Activated CD8-positive, alpha-beta T cell treated with anti-CD3 and anti-CD28 coated beads for 36 hours (primary cell): ENCODE results near the gene MOB1B. TPM values are rescaled to one million over a fixed set of nuclear protein-coding genes. Genes with fewer than 3 reads are reported as not detected.
A peak's percentile ranks its signal among the peaks of the same experiment; 100 is the strongest.

Experiments
- ATAC-seq: fragments of 200-7000 bp; cut with Tn5 transposase; one replicate; pipeline ENCODE4 v1.10.0; 2021; ENCODE audit warnings: mild to moderate bottlenecking, moderate library complexity
- CTCF ChIA-PET: fragments of 350-600 bp; sonication (Branson Sonifier 250); formaldehyde crosslinking; loops from one replicate; lab custom pipeline; 2021; ENCODE audit warnings: antibody characterized with exemption; lab: Charles Lee
- POLR2A ChIA-PET: fragments of 350-600 bp; sonication (Branson Sonifier 250); formaldehyde crosslinking; loops from one replicate; lab custom pipeline; 2021; ENCODE audit warnings: antibody characterized with exemption; lab: Charles Lee
- DNase-seq: peaks from one replicate; pipeline ENCODE4 v3.0.0-alpha.2; 2020
- H3K27ac Mint-ChIP-seq: one replicate; pipeline ENCODE4 v1.8.0; 2021; ENCODE audit warnings: mild to moderate bottlenecking, mixed read lengths
- H3K27me3 Mint-ChIP-seq: one replicate; pipeline ENCODE4 v1.8.0; 2021; ENCODE audit warnings: mixed read lengths
- H3K36me3 Mint-ChIP-seq: one replicate; pipeline ENCODE4 v1.8.0; 2021; ENCODE audit warnings: low read depth, mixed read lengths
- H3K4me1 Mint-ChIP-seq: one replicate; pipeline ENCODE4 v1.8.0; 2021; ENCODE audit warnings: low read depth, mixed read lengths
- H3K4me3 Mint-ChIP-seq: one replicate; pipeline ENCODE4 v1.8.0; 2021; ENCODE audit warnings: mild to moderate bottlenecking, moderate library complexity, mixed read lengths
- H3K9me3 Mint-ChIP-seq: one replicate; pipeline ENCODE4 v1.8.0; 2021; ENCODE audit warnings: mixed read lengths
- CTCF ChIP-seq: fragments of 200-600 bp; IDR thresholded peaks from one replicate; pipeline ENCODE4 v1.8.0; 2022; ENCODE audit warnings: antibody characterized with exemption, mild to moderate bottlenecking
- intact Hi-C: fragments of 100-400 bp; cut with micrococcal nuclease; formaldehyde crosslinking; loops from one replicate; pipeline ENCODE4 v1.10.0; 2022
- total RNA-seq, 2 experiments: library from RNA; stranded (reverse); gene quantifications; one replicate each; pipeline ENCODE4 v1.2.3, GENCODE V29; 2021

Gene MOB1B
- total RNA-seq, 2 experiments from 2014 or later, result 14.9 to 19.7 TPM

- peak overlapping the region; percentile 94 for H3K4me3 Mint-ChIP-seq
- POLR2A ChIA-PET, result interaction anchor here (1.3 to 2.0 kb wide), 2 partner anchors 58 to 63 kb away, joined by 4 to 9 read pairs; partner anchors contain the start of gene GRSF1
- H3K27ac Mint-ChIP-seq, result peak overlapping the region; percentile 89
Measured at GRCh38 chr4:70901607-70901983, 574 bp upstream of the MOB1B start.

GRCh38 chr4:70902577-70903290, 565 bp downstream of the MOB1B start:
- Mint-ChIP-seq H3K36me3 (peaks cover 15% of the 10 kb centered on the region), H3K27me3 (no peaks in the 10 kb centered on the region), H3K27ac (peak overlapping the region; percentile 89), H3K4me1 (peaks cover 17% of the 10 kb centered on the region), H3K9me3 (no peaks in the 10 kb centered on the region), H3K4me3 (peak overlapping the region; percentile 94)
- DNase-seq (peak; percentile 29), ATAC-seq (peak; percentile 54)
- no peak for TF ChIP-seq CTCF
- ChIA-PET POLR2A (interaction anchor here (0.9 to 2.0 kb wide), 4 partner anchors 59 to 93 kb away, joined by 3 to 9 read pairs (median 4); partner anchors contain the start of gene GRSF1), CTCF (interaction anchor here (0.8 to 1.5 kb wide), 12 partner anchors 12 to 120 kb away, joined by 3 to 8 read pairs (median 4); partner anchors contain the start of genes DCK and GRSF1)
- intact Hi-C loops, result loop anchor here (5.0 kb wide), 2 partner anchors 60 to 90 kb away; partner anchors contain the start of gene DCK

More at GRCh38 chr4:70901607-70901983, 574 bp upstream of the MOB1B start:
- TF ChIP-seq CTCF, result no peak
- DNase-seq, result no peak
- Mint-ChIP-seq H3K9me3 (no peaks in the 10 kb centered on the region), H3K27me3 (no peaks in the 10 kb centered on the region), H3K36me3 (peaks cover 12% of the 10 kb centered on the region), H3K4me1 (peaks cover 17% of the 10 kb centered on the region)
- intact Hi-C loops, result loop anchor here (5.0 kb wide), 2 partner anchors 59 to 91 kb away; partner anchors contain the start of gene DCK
- CTCF ChIA-PET, result interaction anchor here (0.6 to 1.5 kb wide), 15 partner anchors 14 to 250 kb away, joined by 3 to 8 read pairs (median 4); partner anchors contain the start of genes DCK and GRSF1
- ATAC-seq, result no peak

GRCh38 chr4:70903291-70903603, 1.1 kb downstream of the MOB1B start:
- H3K27ac Mint-ChIP-seq, result peak overlapping the region; percentile 16

GRCh38 chr4:70908993-70909556, 6.9 kb downstream of the MOB1B start:
- no peak overlapping the region for H3K27ac Mint-ChIP-seq
- ChIA-PET CTCF (no interaction called here), POLR2A (interaction anchor here (0.5 kb wide), 1 partner anchor 313 kb away, joined by 3 read pairs; no protein-coding TSS in a partner anchor)
- DNase-seq, result no peak
- no peak for TF ChIP-seq CTCF
- H3K27me3 Mint-ChIP-seq, result no peaks in the 10 kb centered on the region
- H3K36me3 Mint-ChIP-seq, result peaks cover 23% of the 10 kb centered on the region
- peaks cover 15% of the 10 kb centered on the region for H3K4me1 Mint-ChIP-seq
- no peak for ATAC-seq
- intact Hi-C loops, result no loop called here
- H3K9me3 Mint-ChIP-seq, result no peaks in the 10 kb centered on the region
- no peak overlapping the region for H3K4me3 Mint-ChIP-seq

More at GRCh38 chr4:70903291-70903603, 1.1 kb downstream of the MOB1B start:
- Mint-ChIP-seq H3K36me3 (peaks cover 15% of the 10 kb centered on the region), H3K27me3 (no peaks in the 10 kb centered on the region), H3K4me1 (peaks cover 17% of the 10 kb centered on the region), H3K9me3 (no peaks in the 10 kb centered on the region), H3K4me3 (peak overlapping the region; percentile 94)
- POLR2A ChIA-PET, result no interaction called here
- TF ChIP-seq CTCF, result no peak
- peak; percentile 5 for DNase-seq
- intact Hi-C loops, result loop anchor here (5.0 kb wide), 2 partner anchors 61 to 89 kb away; partner anchors contain the start of gene DCK
- CTCF ChIA-PET, result no interaction called here
- no peak for ATAC-seq

GRCh38 chr4:70914000-70914399, 11.8 kb downstream of the MOB1B start:
- H3K4me1 Mint-ChIP-seq, result peaks cover 17% of the 10 kb centered on the region
- H3K36me3 Mint-ChIP-seq, result peaks cover 11% of the 10 kb centered on the region
- no peak for TF ChIP-seq CTCF
- intact Hi-C loops, result no loop called here
- H3K4me3 Mint-ChIP-seq, result no peak overlapping the region
- no peaks in the 10 kb centered on the region for H3K9me3 Mint-ChIP-seq
- H3K27me3 Mint-ChIP-seq, result no peaks in the 10 kb centered on the region
- ATAC-seq, result no peak
- H3K27ac Mint-ChIP-seq, result no peak overlapping the region
- DNase-seq, result no peak
- ChIA-PET CTCF (interaction anchor here (1.3 kb wide), 1 partner anchor 11 kb away, joined by 3 read pairs; no protein-coding TSS in a partner anchor), POLR2A (no interaction called here)
